GM12878 (cell line): ENCODE results near the gene PDE1C. TPM values are rescaled to one million over a fixed set of nuclear protein-coding genes. Genes with fewer than 3 reads are reported as not detected.

Source experiments
- ATAC-seq: fragments of 200-7000 bp; cut with Tn5 transposase; 3 replicates; pipeline ENCODE4 v1.9.1; 2020; ENCODE audit warnings: mild to moderate bottlenecking, moderate library complexity
- BruUV-seq: library from RNA; stranded (reverse); fragments of 400-500 nt; replicated peaks from 2 replicates; lab custom pipeline; 2021; lab: Mats Ljungman, UMichigan
- CTCF ChIA-PET: fragments of 300-600 bp; sonication (Branson Sonifier 250); formaldehyde crosslinking; extraction: SDS; loops from one replicate; lab custom pipeline; 2021; ENCODE audit warnings: inconsistent platforms; lab: Yijun Ruan, JAX
- POLR2A ChIA-PET: fragments of 350-600 bp; formaldehyde crosslinking; extraction: SDS; loops from one replicate; lab custom pipeline; 2021; ENCODE audit warnings: inconsistent platforms; lab: Charles Lee
- RAD21 ChIA-PET: fragments of 300-600 bp; sonication (Branson Sonifier 250); formaldehyde crosslinking; loops from one replicate; lab custom pipeline; 2023; ENCODE audit warnings: antibody characterized with exemption; ENCODE audit not compliant: unreplicated experiment; lab: Charles Lee
- SMC1A ChIA-PET: fragments of 300-600 bp; sonication (Branson Sonifier 250); formaldehyde crosslinking; loops from one replicate; lab custom pipeline; 2023; ENCODE audit not compliant: unreplicated experiment, uncharacterized antibody; lab: Charles Lee
- DNase-seq: peaks from one replicate; pipeline ENCODE4 v3.0.0-alpha.2; 2011; ENCODE audit warnings: low read depth, low spot score
- FAIRE-seq: peaks from 3 replicates; lab custom pipeline; 2011; peaks lifted over from hg19 to GRCh38; lab: Jason Lieb, UNC
- H2AFZ ChIP-seq: 2 replicates; pipeline ENCODE4 v1.6.0; 2011; ENCODE audit warnings: low read depth, low read length, control low read depth; ENCODE audit not compliant: control insufficient read depth
- H3K27ac ChIP-seq: 2 replicates; pipeline ENCODE4 v1.5.1; 2011; ENCODE audit warnings: control low read depth; ENCODE audit not compliant: control insufficient read depth, insufficient read depth
- H3K27me3 ChIP-seq, 2 experiments: replicated peaks in 1 of 2; 2 replicates each; pipeline versions ENCODE4 v1.6.0 to v1.6.1; 2011; ENCODE audit warnings: low read length in 1 of 2; ENCODE audit not compliant: control insufficient read depth in 2 of 2, insufficient read depth in 2 of 2
- H3K36me3 ChIP-seq, 2 experiments: 2 replicates each; pipeline ENCODE4 v1.5.1; 2011; ENCODE audit warnings: low read length in 1 of 2; ENCODE audit not compliant: control insufficient read depth in 2 of 2, insufficient read depth in 2 of 2
- H3K4me1 ChIP-seq: 2 replicates; pipeline ENCODE4 v1.6.1; 2011; ENCODE audit warnings: mild to moderate bottlenecking, low read length, moderate library complexity, mixed read lengths; ENCODE audit not compliant: control insufficient read depth, insufficient read depth
- H3K4me2 ChIP-seq: 2 replicates; pipeline ENCODE4 v1.6.0; 2011; ENCODE audit warnings: control low read depth; ENCODE audit not compliant: control insufficient read depth, insufficient read depth
- H3K4me3 ChIP-seq: fragments of 200-600 bp; sonication (generic); 2 replicates; pipeline ENCODE4 v1.5.1; 2016
- H3K79me2 ChIP-seq: 2 replicates; pipeline ENCODE4 v1.6.0; 2011; ENCODE audit warnings: low read length; ENCODE audit not compliant: control insufficient read depth, insufficient read depth
- H3K9ac ChIP-seq: 2 replicates; pipeline ENCODE4 v1.8.0; 2011; ENCODE audit warnings: low read length, control low read depth, mixed read lengths; ENCODE audit not compliant: control insufficient read depth, insufficient read depth
- H3K9me3 ChIP-seq: replicated peaks from 3 replicates; pipeline ENCODE4 v1.5.1; 2011; ENCODE audit warnings: mild to moderate bottlenecking, low read length; ENCODE audit not compliant: control insufficient read depth, insufficient read depth
- H4K20me1 ChIP-seq: 2 replicates; pipeline ENCODE4 v1.6.0; 2011; ENCODE audit not compliant: control insufficient read depth, insufficient read depth
- BRCA1 ChIP-seq: IDR thresholded peaks from 2 replicates; pipeline ENCODE4 v1.6.1; 2011; ENCODE audit warnings: low read depth, low read length, improper control_type of control experiment
- KLF5 ChIP-seq: fragments of 450-650 bp; IDR thresholded peaks from 2 replicates; pipeline ENCODE4 v1.6.1; 2014; ENCODE audit warnings: mild to moderate bottlenecking; ENCODE audit not compliant: partially characterized antibody
- MTA3 ChIP-seq: IDR thresholded peaks from 2 replicates; pipeline ENCODE4 v1.6.1; 2012; ENCODE audit warnings: low read length, inconsistent platforms, borderline replicate concordance
- MXI1 ChIP-seq: fragments of 150-350 bp; IDR thresholded peaks from 2 replicates; pipeline ENCODE4 v1.6.1; 2011; ENCODE audit warnings: low read depth, mild to moderate bottlenecking, inconsistent platforms, low read length, improper control_type of control experiment
- TARDBP ChIP-seq: IDR thresholded peaks from 2 replicates; pipeline ENCODE4 v1.6.1; 2016; ENCODE audit warnings: borderline replicate concordance
- TCF12 ChIP-seq: IDR thresholded peaks from 2 replicates; pipeline ENCODE4 v1.6.1; 2011; ENCODE audit warnings: low read depth, mild to moderate bottlenecking, low read length
- WGBS: methylation state at CpG from one replicate; pipeline ENCODE4 v1.1.6; 2016; ENCODE audit warnings: low lambda C conversion rate; ENCODE audit not compliant: insufficient replicate concordance, insufficient coverage; ENCODE audit errors: missing lambda C conversion rate; 5-methylcytosine and 5-hydroxymethylcytosine counted together
- in situ Hi-C: fragments of 300-500 bp; cut with MboI; formaldehyde crosslinking; loops from 9 replicates; pipeline ENCODE4 v1.14.3; 2018; ENCODE audit warnings: mixed read lengths
- intact Hi-C: fragments of 100-400 bp; cut with micrococcal nuclease; formaldehyde crosslinking; loops from one replicate; pipeline ENCODE4 v1.14.2; 2022; ENCODE audit not compliant: unreplicated experiment
- polyA plus RNA-seq, 11 experiments: library from polyadenylated mRNA; depleted of rRNA in 4 of 11; unstranded in 6 of 11; stranded (reverse) in 5 of 11; fragments of >200 nt; fragmentation: Nextera tagmentation in 4 of 11; fragmentation: Illumina TruSeq in 1 of 11; extraction: Ambion mirVana in 4 of 11; extraction: Trizol in 1 of 11; gene quantifications; 1 replicate in 1 of 11; 2 replicates in 10 of 11; pipeline versions ENCODE4 v1.2.1 to v1.2.3, GENCODE V29; 2011 to 2016; ENCODE audit warnings: inconsistent platforms in 2 of 11, missing spikeins in 2 of 11, low read depth in 1 of 11
- total RNA-seq, 4 experiments: library from RNA; depleted of rRNA in 3 of 4; stranded (reverse); fragments of >200 nt in 3 of 4; fragmentation: Illumina TruSeq in 1 of 4; extraction: Trizol in 1 of 4; gene quantifications; 2 replicates each; pipeline versions ENCODE4 v1.2.1 to v1.2.3, GENCODE V29; 2013 to 2021
- TF ChIP-seq, protein P1 (sequence below): fragments of 150-350 bp; IDR thresholded peaks from 2 replicates; pipeline ENCODE4 v1.6.1; 2016; ENCODE audit warnings: low read depth, low read length
- TF ChIP-seq, protein P2 (sequence below): IDR thresholded peaks from 2 replicates; pipeline ENCODE4 v1.6.1; 2012; ENCODE audit warnings: low read depth, low read length, improper control_type of control experiment

PDE1C gene
- total and polyA plus RNA-seq, 10 of the 15 experiments (the other 5 are each of a cell fraction or from before 2014, with no cell fraction given): 0.29 to 2.3 (median 0.70) TPM

DNA sequence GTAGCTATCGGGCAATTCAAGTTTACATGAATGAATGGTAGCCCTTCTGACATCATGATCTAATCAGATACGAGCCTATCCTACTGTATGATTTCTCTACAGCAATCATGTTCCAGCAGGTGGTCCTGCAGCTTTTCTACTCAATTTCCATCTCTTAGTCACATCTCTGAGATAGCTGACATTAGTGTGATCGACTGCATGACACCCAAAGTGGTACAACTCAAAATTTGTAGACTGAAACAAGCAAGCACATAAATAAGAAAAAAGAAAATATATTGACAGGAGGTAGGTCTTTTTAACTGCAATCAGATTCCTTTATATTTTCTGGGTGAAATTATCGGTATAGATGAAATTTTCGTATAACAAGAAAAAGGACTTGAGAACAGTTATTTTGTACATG is 251.2 kb downstream of the PDE1C start:
- Histone ChIP-seq H3K9ac (no peak overlapping the region), H3K4me3 (no peak overlapping the region), H3K79me2 (no peaks in the 10 kb centered on the region), H3K36me3 (no peaks in the 10 kb centered on the region), H3K4me2 (no peak overlapping the region), H3K4me1 (no peaks in the 10 kb centered on the region), H3K27me3 (no peaks in the 10 kb centered on the region), H3K27ac (no peak overlapping the region), H2AFZ (no peak overlapping the region), H4K20me1 (no peaks in the 10 kb centered on the region), H3K9me3 (no peaks in the 10 kb centered on the region)
- intact Hi-C loops: no loop called here
- ATAC-seq: no peak
- WGBS: 58% methylated on average over 5 of the region's 5 CpGs
- FAIRE-seq: no peak
- TF ChIP-seq TARDBP: no peak
- SMC1A ChIA-PET: interaction anchor here (0.6 kb wide), 1 partner anchor 243 kb away, joined by 3 read pairs; no protein-coding TSS in a partner anchor
- CTCF ChIA-PET: no interaction called here
- RAD21 ChIA-PET: no interaction called here
- POLR2A ChIA-PET: no interaction called here
- in situ Hi-C loops: no loop called here
- BruUV-seq: no TSS peak
- no peak for DNase-seq

DNA sequence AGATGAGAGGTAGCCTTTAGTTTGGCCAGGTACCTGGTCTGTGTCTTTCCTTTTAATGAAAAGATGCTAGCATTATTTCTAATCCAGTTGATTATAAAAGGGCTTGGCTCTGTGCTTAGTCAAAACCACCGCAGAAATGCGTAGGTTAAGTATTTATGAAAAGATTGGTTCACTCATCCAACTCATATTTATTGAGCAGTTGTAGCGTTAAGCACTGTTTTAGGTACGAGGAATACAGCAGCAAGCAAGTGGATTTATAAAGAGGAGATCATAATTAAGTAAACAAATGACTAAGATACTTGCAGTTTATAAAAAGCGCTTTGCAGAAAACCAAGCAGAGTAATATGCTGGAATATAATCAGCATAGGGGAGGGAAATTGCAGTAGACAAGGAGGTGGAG is 253.4 kb downstream of the PDE1C start:
- H3K9me3 ChIP-seq: no peaks in the 10 kb centered on the region
- no peak overlapping the region for H3K4me2 ChIP-seq
- no peaks in the 10 kb centered on the region for H3K36me3 ChIP-seq
- H4K20me1 ChIP-seq: no peaks in the 10 kb centered on the region
- in situ Hi-C loops (no loop called here), intact Hi-C loops (no loop called here)
- BruUV-seq: no TSS peak
- no peaks in the 10 kb centered on the region for H3K27me3 ChIP-seq
- no peaks in the 10 kb centered on the region for H3K4me1 ChIP-seq
- SMC1A ChIA-PET: interaction anchor here (0.7 to 3.0 kb wide), 4 partner anchors 9 to 350 kb away, joined by 3 to 10 read pairs (median 4); no protein-coding TSS in a partner anchor
- FAIRE-seq (no peak), ATAC-seq (no peak), DNase-seq (no peak)
- CTCF ChIA-PET: interaction anchor here (0.6 to 1.0 kb wide), 2 partner anchors 76 to 231 kb away, joined by 3 read pairs; no protein-coding TSS in a partner anchor
- no peaks in the 10 kb centered on the region for H3K79me2 ChIP-seq
- no peak overlapping the region for H3K4me3 ChIP-seq
- H3K9ac ChIP-seq: no peak overlapping the region
- no peak for TF ChIP-seq KLF5
- TF ChIP-seq BRCA1: no peak
- no peak for TF ChIP-seq MTA3
- TF ChIP-seq, protein P1, sequence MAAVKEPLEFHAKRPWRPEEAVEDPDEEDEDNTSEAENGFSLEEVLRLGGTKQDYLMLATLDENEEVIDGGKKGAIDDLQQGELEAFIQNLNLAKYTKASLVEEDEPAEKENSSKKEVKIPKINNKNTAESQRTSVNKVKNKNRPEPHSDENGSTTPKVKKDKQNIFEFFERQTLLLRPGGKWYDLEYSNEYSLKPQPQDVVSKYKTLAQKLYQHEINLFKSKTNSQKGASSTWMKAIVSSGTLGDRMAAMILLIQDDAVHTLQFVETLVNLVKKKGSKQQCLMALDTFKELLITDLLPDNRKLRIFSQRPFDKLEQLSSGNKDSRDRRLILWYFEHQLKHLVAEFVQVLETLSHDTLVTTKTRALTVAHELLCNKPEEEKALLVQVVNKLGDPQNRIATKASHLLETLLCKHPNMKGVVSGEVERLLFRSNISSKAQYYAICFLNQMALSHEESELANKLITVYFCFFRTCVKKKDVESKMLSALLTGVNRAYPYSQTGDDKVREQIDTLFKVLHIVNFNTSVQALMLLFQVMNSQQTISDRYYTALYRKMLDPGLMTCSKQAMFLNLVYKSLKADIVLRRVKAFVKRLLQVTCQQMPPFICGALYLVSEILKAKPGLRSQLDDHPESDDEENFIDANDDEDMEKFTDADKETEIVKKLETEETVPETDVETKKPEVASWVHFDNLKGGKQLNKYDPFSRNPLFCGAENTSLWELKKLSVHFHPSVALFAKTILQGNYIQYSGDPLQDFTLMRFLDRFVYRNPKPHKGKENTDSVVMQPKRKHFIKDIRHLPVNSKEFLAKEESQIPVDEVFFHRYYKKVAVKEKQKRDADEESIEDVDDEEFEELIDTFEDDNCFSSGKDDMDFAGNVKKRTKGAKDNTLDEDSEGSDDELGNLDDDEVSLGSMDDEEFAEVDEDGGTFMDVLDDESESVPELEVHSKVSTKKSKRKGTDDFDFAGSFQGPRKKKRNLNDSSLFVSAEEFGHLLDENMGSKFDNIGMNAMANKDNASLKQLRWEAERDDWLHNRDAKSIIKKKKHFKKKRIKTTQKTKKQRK: no peak
- no peak for TF ChIP-seq TCF12
- TF ChIP-seq, protein P2, sequence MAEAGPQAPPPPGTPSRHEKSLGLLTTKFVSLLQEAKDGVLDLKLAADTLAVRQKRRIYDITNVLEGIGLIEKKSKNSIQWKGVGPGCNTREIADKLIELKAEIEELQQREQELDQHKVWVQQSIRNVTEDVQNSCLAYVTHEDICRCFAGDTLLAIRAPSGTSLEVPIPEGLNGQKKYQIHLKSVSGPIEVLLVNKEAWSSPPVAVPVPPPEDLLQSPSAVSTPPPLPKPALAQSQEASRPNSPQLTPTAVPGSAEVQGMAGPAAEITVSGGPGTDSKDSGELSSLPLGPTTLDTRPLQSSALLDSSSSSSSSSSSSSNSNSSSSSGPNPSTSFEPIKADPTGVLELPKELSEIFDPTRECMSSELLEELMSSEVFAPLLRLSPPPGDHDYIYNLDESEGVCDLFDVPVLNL: no peak
- TF ChIP-seq MXI1: no peak
- RAD21 ChIA-PET: no interaction called here
- no peak overlapping the region for H2AFZ ChIP-seq
- H3K27ac ChIP-seq: no peak overlapping the region
- POLR2A ChIA-PET: no interaction called here
- WGBS: 21% methylated on average over 5 of the region's 5 CpGs
